H1 (cell line): ENCODE results near the gene RASL10A. TPM values are rescaled to one million over a fixed set of nuclear protein-coding genes. Genes with fewer than 3 reads are reported as not detected.

Experiments
- CTCF ChIA-PET: fragments of 300-600 bp; sonication (Branson Sonifier 250); formaldehyde crosslinking; loops from one replicate; lab custom pipeline; 2021; ENCODE audit not compliant: partially characterized antibody; lab: Charles Lee
- POLR2A ChIA-PET: fragments of 300-600 bp; sonication (Branson Sonifier 250); formaldehyde crosslinking; loops from one replicate; lab custom pipeline; 2021; ENCODE audit warnings: inconsistent platforms; ENCODE audit not compliant: partially characterized antibody; lab: Charles Lee
- DNase-seq, 2 experiments: peaks; one replicate each; pipeline versions ENCODE4 v3.0.0 to v3.0.0-alpha.2; 2010 to 2022; ENCODE audit warnings: low spot score in 2 of 2, low read depth in 1 of 2, mixed read lengths in 1 of 2
- FAIRE-seq: peaks from 2 replicates; lab custom pipeline; 2011; peaks lifted over from hg19 to GRCh38; lab: Jason Lieb, UNC
- H2AFZ ChIP-seq: 2 replicates; pipeline ENCODE4 v1.8.1; 2012; ENCODE audit warnings: low read length, inconsistent platforms
- H2AK5ac ChIP-seq: 2 replicates; pipeline ENCODE4 v1.6.1; 2013; ENCODE audit warnings: low read depth, low read length
- H2BK120ac ChIP-seq: replicated peaks from 2 replicates; pipeline ENCODE3; 2013; ENCODE audit warnings: low read depth, low read length, inconsistent platforms
- H2BK12ac ChIP-seq: 2 replicates; pipeline ENCODE4 v1.6.1; 2013; ENCODE audit warnings: low read depth, low read length
- H2BK15ac ChIP-seq: 2 replicates; pipeline ENCODE4 v1.6.1; 2013; ENCODE audit warnings: low read length
- H2BK20ac ChIP-seq: 2 replicates; pipeline ENCODE4 v1.6.1; 2013; ENCODE audit warnings: low read length
- H2BK5ac ChIP-seq: 2 replicates; pipeline ENCODE4 v1.6.1; 2013; ENCODE audit warnings: low read depth, low read length
- H3K14ac ChIP-seq: 2 replicates; pipeline ENCODE4 v1.6.1; 2013; ENCODE audit warnings: inconsistent platforms; ENCODE audit not compliant: insufficient read length
- H3K18ac ChIP-seq: 2 replicates; pipeline ENCODE4 v1.6.1; 2013; ENCODE audit warnings: low read length; ENCODE audit errors: extremely low read depth
- H3K23ac ChIP-seq: 2 replicates; pipeline ENCODE4 v1.6.1; 2013; ENCODE audit warnings: inconsistent platforms; ENCODE audit not compliant: insufficient read length
- H3K23me2 ChIP-seq: 2 replicates; pipeline ENCODE4 v1.6.1; 2013; ENCODE audit warnings: low read depth, low read length
- H3K27ac ChIP-seq: 2 replicates; pipeline ENCODE4 v1.6.1; 2011; ENCODE audit warnings: low read depth, low read length, inconsistent platforms
- H3K27me3 ChIP-seq, 4 experiments: replicated peaks in 1 of 4; 1 replicate in 1 of 4; 2 replicates in 3 of 4; pipeline versions ENCODE4 v1.6.1 to v1.8.1; 2011 to 2013; ENCODE audit warnings: low read length in 3 of 4, mild to moderate bottlenecking in 3 of 4, inconsistent platforms in 2 of 4, mixed read lengths in 2 of 4, moderate library complexity in 1 of 4; ENCODE audit not compliant: control insufficient read depth in 3 of 4, insufficient read depth in 3 of 4; ENCODE audit errors: extremely low read depth in 1 of 4
- H3K36me3 ChIP-seq, 4 experiments: 2 replicates each; pipeline versions ENCODE4 v1.6.1 to v1.8.1; 2011 to 2013; ENCODE audit warnings: mild to moderate bottlenecking in 4 of 4, low read length in 3 of 4, moderate library complexity in 2 of 4, control low read depth in 1 of 4, inconsistent platforms in 1 of 4; ENCODE audit not compliant: insufficient read depth in 4 of 4, control insufficient read depth in 2 of 4
- H3K4ac ChIP-seq: replicated peaks from 2 replicates; pipeline ENCODE3; 2013; ENCODE audit warnings: low read length, low read depth, mixed read lengths, inconsistent platforms; ENCODE audit not compliant: insufficient read length
- H3K4me1 ChIP-seq, 4 experiments: replicated peaks in 1 of 4; 1 replicate in 1 of 4; 2 replicates in 3 of 4; pipeline versions ENCODE4 v1.6.1 to v1.8.1; 2011 to 2013; ENCODE audit warnings: low read length in 3 of 4, inconsistent platforms in 2 of 4, mixed read lengths in 1 of 4; ENCODE audit not compliant: insufficient read depth in 4 of 4, control insufficient read depth in 3 of 4
- H3K4me2 ChIP-seq, 2 experiments: 2 replicates each; pipeline versions ENCODE4 v1.6.1 to v1.8.1; 2011 to 2013; ENCODE audit warnings: low read depth in 2 of 2, low read length in 2 of 2, control low read depth in 1 of 2, inconsistent platforms in 1 of 2, mild to moderate bottlenecking in 1 of 2; ENCODE audit not compliant: insufficient read depth in 1 of 2
- H3K4me3 ChIP-seq, 4 experiments: fragments of 200-600, 300-600 bp in 1 of 4; sonication (generic), shearing (Covaris generic), sonication (Bioruptor Twin) in 1 of 4; 2 replicates each; pipeline versions ENCODE4 v1.5.1 to v1.8.1; 2011 to 2016; ENCODE audit warnings: low read length in 4 of 4, low read depth in 3 of 4, control low read depth in 2 of 4, inconsistent platforms in 2 of 4, mild to moderate bottlenecking in 2 of 4, mixed read lengths in 1 of 4, moderate library complexity in 1 of 4; ENCODE audit not compliant: insufficient read depth in 2 of 4; ENCODE audit errors: extremely low read depth in 1 of 4
- H3K56ac ChIP-seq: replicated peaks from 2 replicates; pipeline ENCODE3; 2013; ENCODE audit warnings: low read depth, mild to moderate bottlenecking, mixed read lengths, low read length, inconsistent platforms; ENCODE audit not compliant: insufficient read length
- H3K79me1 ChIP-seq: 2 replicates; pipeline ENCODE4 v1.6.1; 2013; ENCODE audit warnings: low read depth, low read length, control low read depth
- H3K79me2 ChIP-seq, 2 experiments: 2 replicates each; pipeline versions ENCODE4 v1.6.1 to v1.8.1; 2012 to 2013; ENCODE audit warnings: low read length in 2 of 2, mild to moderate bottlenecking in 2 of 2, inconsistent platforms in 1 of 2; ENCODE audit not compliant: insufficient read depth in 2 of 2, control insufficient read depth in 1 of 2
- H3K9ac ChIP-seq, 4 experiments: replicated peaks in 1 of 4; 1 replicate in 1 of 4; 2 replicates in 3 of 4; pipeline versions ENCODE4 v1.6.1 to v1.8.1; 2011 to 2013; ENCODE audit warnings: low read depth in 3 of 4, low read length in 3 of 4, control low read depth in 2 of 4, mild to moderate bottlenecking in 2 of 4, moderate library complexity in 2 of 4, inconsistent platforms in 1 of 4; ENCODE audit errors: extremely low read depth in 1 of 4
- H3K9me3 ChIP-seq, 2 experiments: 2 replicates each; pipeline versions ENCODE4 v1.6.1 to v1.8.1; 2012 to 2013; ENCODE audit warnings: mild to moderate bottlenecking in 2 of 2, moderate library complexity in 2 of 2, control low read depth in 1 of 2, inconsistent platforms in 1 of 2, low read depth in 1 of 2, low read length in 1 of 2, mixed read lengths in 1 of 2; ENCODE audit not compliant: insufficient read depth in 2 of 2
- H4K20me1 ChIP-seq, 2 experiments: replicated peaks in 1 of 2; 2 replicates each; pipeline versions ENCODE3 to v1.8.1; 2011 to 2013; ENCODE audit warnings: inconsistent platforms in 2 of 2, low read length in 2 of 2, mild to moderate bottlenecking in 1 of 2; ENCODE audit not compliant: insufficient read depth in 2 of 2, control insufficient read depth in 1 of 2
- H4K5ac ChIP-seq: 2 replicates; pipeline ENCODE4 v1.6.1; 2013; ENCODE audit warnings: low read length, low read depth, mixed read lengths, inconsistent platforms; ENCODE audit not compliant: insufficient read length
- H4K8ac ChIP-seq: 2 replicates; pipeline ENCODE4 v1.8.0; 2013; ENCODE audit warnings: mild to moderate bottlenecking, moderate library complexity, low read length, inconsistent platforms; ENCODE audit not compliant: insufficient read depth; ENCODE audit errors: extremely low read depth
- H4K91ac ChIP-seq: replicated peaks from 2 replicates; pipeline ENCODE3; 2013; ENCODE audit warnings: low read length, mixed read lengths, inconsistent platforms; ENCODE audit not compliant: insufficient read length
- ASH2L ChIP-seq: fragments of 200-600, 300-600 bp; sonication (generic); IDR thresholded peaks from one replicate; pipeline ENCODE4 v1.7.1; 2017; ENCODE audit warnings: low read length
- BCL11A ChIP-seq, 2 experiments: IDR thresholded peaks; one replicate each; pipeline ENCODE4 v1.6.1; 2011; ENCODE audit warnings: low read depth in 2 of 2, low read length in 2 of 2, mild to moderate bottlenecking in 2 of 2
- BRCA1 ChIP-seq: IDR thresholded peaks from 2 replicates; pipeline ENCODE4 v1.6.1; 2012; ENCODE audit warnings: low read depth, low read length, improper control_type of control experiment
- CBX8 ChIP-seq: fragments of 300-800, 300-1000 bp; sonication (generic); IDR thresholded peaks from 2 replicates; pipeline ENCODE4 v1.7.1; 2016; ENCODE audit warnings: low read depth, low read length, borderline replicate concordance
- CHD2 ChIP-seq: IDR thresholded peaks from 2 replicates; pipeline ENCODE4 v1.6.1; 2012; ENCODE audit warnings: low read length, improper control_type of control experiment
- EZH2 ChIP-seq: fragments of 200-600 bp; sonication (generic); IDR thresholded peaks from 2 replicates; pipeline ENCODE4 v1.7.1; 2012; ENCODE audit warnings: low read depth, mild to moderate bottlenecking, moderate library complexity, low read length, inconsistent platforms; ENCODE audit not compliant: severe bottlenecking
- GTF2F1 ChIP-seq: IDR thresholded peaks from 2 replicates; pipeline ENCODE4 v1.6.1; 2012; ENCODE audit warnings: low read depth, low read length, improper control_type of control experiment, borderline replicate concordance
- HDAC2 ChIP-seq, 2 experiments: fragments of 300-600 bp in 1 of 2; sonication (generic) in 1 of 2; IDR thresholded peaks; 2 replicates each; pipeline ENCODE4 v1.6.1; 2011 to 2012; ENCODE audit warnings: low read depth in 2 of 2, low read length in 2 of 2, mild to moderate bottlenecking in 2 of 2, moderate library complexity in 2 of 2, borderline replicate concordance in 1 of 2, inconsistent platforms in 1 of 2
- JUND ChIP-seq: IDR thresholded peaks from 2 replicates; pipeline ENCODE4 v1.6.1; 2011; ENCODE audit warnings: mild to moderate bottlenecking, improper control_type of control experiment, low read length
- KDM4A ChIP-seq: IDR thresholded peaks from one replicate; pipeline ENCODE4 v1.7.1; 2012; ENCODE audit warnings: low read depth, mild to moderate bottlenecking, moderate library complexity, low read length, inconsistent platforms; ENCODE audit not compliant: severe bottlenecking
- NRF1 ChIP-seq: IDR thresholded peaks from 2 replicates; pipeline ENCODE4 v1.6.1; 2011; ENCODE audit warnings: mild to moderate bottlenecking, low read depth, low read length, improper control_type of control experiment
- RXRA ChIP-seq: IDR thresholded peaks from 2 replicates; pipeline ENCODE4 v1.6.1; 2011; ENCODE audit warnings: low read depth, mild to moderate bottlenecking, low read length, moderate library complexity; ENCODE audit not compliant: insufficient read depth
- SP4 ChIP-seq: IDR thresholded peaks from 2 replicates; pipeline ENCODE4 v1.6.1; 2012; ENCODE audit warnings: low read length, inconsistent platforms
- TBP ChIP-seq: IDR thresholded peaks from 2 replicates; pipeline ENCODE4 v1.6.1; 2011; ENCODE audit warnings: low read depth, low read length, improper control_type of control experiment
- TCF12 ChIP-seq: IDR thresholded peaks from 2 replicates; pipeline ENCODE4 v1.6.1; 2011; ENCODE audit warnings: low read depth, mild to moderate bottlenecking, low read length
- YY1 ChIP-seq: IDR thresholded peaks from 2 replicates; pipeline ENCODE4 v1.6.1; 2011; ENCODE audit warnings: low read depth, mild to moderate bottlenecking, low read length
- WGBS, 2 experiments: shearing (Covaris generic) in 1 of 2; methylation state at CpG; one replicate each; pipeline versions ENCODE4 v1.1.6 to v1.1.7; 2013 to 2015; ENCODE audit warnings: low lambda C conversion rate in 2 of 2, mixed read lengths in 2 of 2, inconsistent platforms in 1 of 2, low coverage in 1 of 2, missing lambda C conversion rate in 1 of 2; ENCODE audit not compliant: insufficient replicate concordance in 2 of 2, insufficient coverage in 1 of 2, insufficient read length in 1 of 2; ENCODE audit errors: extremely low coverage in 1 of 2, missing lambda C conversion rate in 1 of 2; 5-methylcytosine and 5-hydroxymethylcytosine counted together
- polyA plus RNA-seq, 7 experiments: library from polyadenylated mRNA; depleted of rRNA in 3 of 7; stranded (reverse) in 5 of 7; unstranded in 2 of 7; fragments of >200 nt in 5 of 7; fragments of 200-250 nt in 2 of 7; gene quantifications; 1 replicate in 5 of 7; 2 replicates in 1 of 7; 4 replicates in 1 of 7; pipeline versions ENCODE4 v1.2.1 to v1.2.3, GENCODE V29; 2011 to 2013; ENCODE audit warnings: missing spikeins in 2 of 7, mixed read lengths in 2 of 7
- total RNA-seq: library from RNA; stranded (reverse); fragmentation: NEBNext Ultra II Directional; extraction: Animal tissue kit (Norgen Biotek cat#: 25700); gene quantifications from 2 replicates; pipeline ENCODE4 v1.2.1, GENCODE V29; 2021

RASL10A gene
- total and polyA plus RNA-seq, 2 of the 8 experiments (the other 6 are each of a cell fraction or from before 2014, with no cell fraction given), result 1.1 to 1.5 TPM

- H4K5ac ChIP-seq, result no peak overlapping the region
- H3K79me1 ChIP-seq, result no peaks in the 10 kb centered on the region
- no peak overlapping the region for H3K18ac ChIP-seq
- H4K91ac ChIP-seq, result no peak overlapping the region
- no peak overlapping the region for H3K56ac ChIP-seq
- no peak overlapping the region for H2BK20ac ChIP-seq
- H2BK5ac ChIP-seq, result no peak overlapping the region; the same call in 1 of the 2 replicates
- no peak overlapping the region for H3K27ac ChIP-seq
- peaks cover 4 to 17% (median 13%) of the 10 kb centered on the region in 4 experiments; a peak in 7 of 8 replicates for H3K36me3 ChIP-seq
- H4K20me1 ChIP-seq, result peaks cover 3 to 7% of the 10 kb centered on the region in 2 experiments
- H3K14ac ChIP-seq, result no peak overlapping the region
- H2AFZ ChIP-seq, result no peak overlapping the region
- CTCF ChIA-PET, result no interaction called here
- DNase-seq (no peak), FAIRE-seq (no peak)
- WGBS, 2 experiments, result 93% methylated on average over 8 of the region's 8 CpGs; no CpG with 5 or more reads in 1 of the 2 experiments
- no peak overlapping the region for H2AK5ac ChIP-seq
- no peak overlapping the region for H2BK15ac ChIP-seq
- no peak overlapping the region for H3K4me3 ChIP-seq
- no peaks in the 10 kb centered on the region for H3K27me3 ChIP-seq
- H2BK12ac ChIP-seq, result no peak overlapping the region
- H2BK120ac ChIP-seq, result no peak overlapping the region
- H3K4ac ChIP-seq, result no peak overlapping the region
- H3K23me2 ChIP-seq, result no peaks in the 10 kb centered on the region
- no peak overlapping the region for H3K9ac ChIP-seq
- no peaks in the 10 kb centered on the region; a peak in 1 of 7 replicates for H3K4me1 ChIP-seq
- no peaks in the 10 kb centered on the region for H3K79me2 ChIP-seq
- no peaks in the 10 kb centered on the region for H3K9me3 ChIP-seq
- H3K4me2 ChIP-seq, result no peak overlapping the region
- POLR2A ChIA-PET, result interaction anchor here (1.2 kb wide), 1 partner anchor 46 kb away, joined by 3 read pairs; no protein-coding TSS in a partner anchor
- no peak overlapping the region for H3K23ac ChIP-seq
- no peak overlapping the region for H4K8ac ChIP-seq
- no peak for TF ChIP-seq RXRA
- TF ChIP-seq KDM4A, result no peak
- no peak for TF ChIP-seq HDAC2 (IDR thresholded peaks at IDR 0.05; ENCODE audit: borderline replicate concordance in 1 of 2, low read depth in 2 of 2, low read length in 2 of 2)
- no peak for TF ChIP-seq CBX8
- TF ChIP-seq BRCA1, result no peak
- TF ChIP-seq EZH2, result no peak
- TF ChIP-seq NRF1, result no peak
- TF ChIP-seq TBP, result no peak
- TF ChIP-seq TCF12, result no peak
- no peak for TF ChIP-seq SP4
- no peak for TF ChIP-seq GTF2F1
- TF ChIP-seq CHD2, result no peak
- no peak for TF ChIP-seq JUND
- no peak for TF ChIP-seq BCL11A (IDR thresholded peaks at IDR 0.05; ENCODE audit: low read depth in 2 of 2, low read length in 2 of 2)
- TF ChIP-seq ASH2L, result no peak
- TF ChIP-seq YY1, result no peak
These were observed 15.7 kb upstream of the RASL10A start for GRCh38 chr22:29331213-29331612.
